MM.1S (cell line): Measurements from ENCODE around the gene PPM1A.

Source experiments
- CTCF ChIP-seq: fragments of 300-600 bp; sonication (generic); IDR thresholded peaks from 2 replicates; pipeline ENCODE4 v1.5.1; 2016; ENCODE audit warnings: antibody characterized with exemption, low read length, mixed read lengths
- EZH2 ChIP-seq: fragments of 300-600 bp; sonication (generic); optimal IDR thresholded peaks from 2 replicates; pipeline ENCODE3; 2017; ENCODE audit warnings: low read depth, mild to moderate bottlenecking, antibody characterized with exemption, low read length, mixed read lengths

GRCh38 chr14:60233891-60234290 lies 15.1 kb upstream of the PPM1A start:
- TF ChIP-seq CTCF, result no peak
- no peak for TF ChIP-seq EZH2
